HepG2 (cell line): ENCODE measurements around the gene PDE8B. TPM values are rescaled to one million over a fixed set of nuclear protein-coding genes. Genes with fewer than 3 reads are reported as not detected.

ENCODE experiments used
- FOXJ3 ChIP-seq: sonication (generic); formaldehyde crosslinking; IDR thresholded peaks from 2 replicates; pipeline ENCODE4 v1.4.0; 2020; ENCODE audit warnings: missing genetic modification reagents, mild to moderate bottlenecking, borderline replicate concordance
- GABPA ChIP-seq, 2 experiments: IDR thresholded peaks; 2 replicates each; pipeline ENCODE4 v1.6.1; 2011 to 2016; ENCODE audit warnings: low read depth in 2 of 2, low read length in 1 of 2, missing biosample characterization in 1 of 2, missing genetic modification characterization in 1 of 2
- GFI1 ChIP-seq: sonication (generic); formaldehyde crosslinking; IDR thresholded peaks from 2 replicates; pipeline ENCODE4 v1.5.0; 2020; ENCODE audit warnings: missing genetic modification reagents, mild to moderate bottlenecking, borderline replicate concordance
- MIER3 ChIP-seq: IDR thresholded peaks from 2 replicates; pipeline ENCODE4 v1.6.1; 2016; ENCODE audit warnings: missing compliant biosample characterization, borderline replicate concordance
- PAXIP1 ChIP-seq: sonication (generic); formaldehyde crosslinking; conservative IDR thresholded peaks from 2 replicates; pipeline ENCODE4 v1.4.0; 2020; ENCODE audit warnings: mild to moderate bottlenecking, missing genetic modification reagents, moderate library complexity
- PRPF4 ChIP-seq: fragments of 200-400 bp; formaldehyde crosslinking; IDR thresholded peaks from 2 replicates; pipeline ENCODE4 v1.6.1; 2016; ENCODE audit warnings: low read length, low read depth; ENCODE audit not compliant: poor library complexity, severe bottlenecking
- RBM39 ChIP-seq: fragments of 200-400 bp; formaldehyde crosslinking; IDR thresholded peaks from one replicate; pipeline ENCODE4 v1.6.1; 2018; ENCODE audit warnings: antibody characterized with exemption, mild to moderate bottlenecking, low read depth, low read length; ENCODE audit not compliant: poor library complexity, severe bottlenecking
- XBP1 ChIP-seq: sonication (generic); formaldehyde crosslinking; IDR thresholded peaks from 2 replicates; pipeline ENCODE4 v1.5.0; 2020; ENCODE audit warnings: missing genetic modification reagents
- ZBTB38 ChIP-seq: sonication (generic); formaldehyde crosslinking; IDR thresholded peaks from 2 replicates; pipeline ENCODE4 v1.5.1; 2020; ENCODE audit warnings: mild to moderate bottlenecking, missing genetic modification reagents
- ZBTB44 ChIP-seq: sonication (generic); formaldehyde crosslinking; IDR thresholded peaks from 2 replicates; pipeline ENCODE4 v1.4.0; 2020; ENCODE audit warnings: missing genetic modification reagents
- ZBTB49 ChIP-seq: sonication (generic); formaldehyde crosslinking; IDR thresholded peaks from 2 replicates; pipeline ENCODE4 v1.4.0; 2020; ENCODE audit warnings: missing genetic modification reagents, borderline replicate concordance
- ZNF33B ChIP-seq: sonication (generic); formaldehyde crosslinking; IDR thresholded peaks from 2 replicates; pipeline ENCODE4 v1.5.1; 2020; ENCODE audit warnings: mild to moderate bottlenecking, missing genetic modification reagents
- ZNF44 ChIP-seq: sonication (generic); formaldehyde crosslinking; IDR thresholded peaks from 2 replicates; pipeline ENCODE4 v1.5.1; 2020; ENCODE audit warnings: mild to moderate bottlenecking, missing genetic modification reagents
- ZNF598 ChIP-seq: sonication (generic); formaldehyde crosslinking; IDR thresholded peaks from 2 replicates; pipeline ENCODE4 v1.5.1; 2020; ENCODE audit warnings: mild to moderate bottlenecking, missing genetic modification reagents, borderline replicate concordance
- ZNF644 ChIP-seq: IDR thresholded peaks from 2 replicates; pipeline ENCODE4 v1.6.1; 2016; ENCODE audit warnings: low read depth
- ZNF878 ChIP-seq: sonication (generic); formaldehyde crosslinking; IDR thresholded peaks from 2 replicates; pipeline ENCODE4 v1.8.1; 2023; ENCODE audit warnings: mild to moderate bottlenecking, missing genetic modification reagents, moderate library complexity
- polyA plus RNA-seq, 8 experiments: library from polyadenylated mRNA; depleted of rRNA in 3 of 8; stranded (reverse) in 7 of 8; unstranded in 1 of 8; fragments of >200 nt; fragmentation: Illumina TruSeq in 4 of 8; extraction: Trizol in 4 of 8; gene quantifications; 2 replicates each; pipeline versions ENCODE4 v1.2.1 to v1.2.3, GENCODE V29; 2011 to 2016; ENCODE audit warnings: low read depth in 4 of 8, missing spikeins in 1 of 8, mixed read lengths in 1 of 8; ENCODE audit not compliant: insufficient read depth in 1 of 8
- total RNA-seq, 5 experiments: library from RNA; depleted of rRNA; stranded (reverse); fragments of >200 nt; fragmentation: Illumina TruSeq; extraction: Trizol; gene quantifications; 2 replicates each; pipeline ENCODE4 v1.2.3, GENCODE V29; 2016; ENCODE audit warnings: low read depth in 1 of 5
- TF ChIP-seq, protein P1 (sequence below): fragments of 450-650 bp; IDR thresholded peaks from 2 replicates; pipeline ENCODE4 v1.6.1; 2017
- TF ChIP-seq, protein P2 (sequence below): sonication (generic); formaldehyde crosslinking; IDR thresholded peaks from 2 replicates; pipeline ENCODE4 v1.8.1; 2023; ENCODE audit warnings: missing genetic modification reagents, inconsistent platforms, borderline replicate concordance

The PDE8B gene
- total and polyA plus RNA-seq, 2 of the 13 experiments (the other 11 are each of a cell fraction or from before 2014, with no cell fraction given) = 0.07 TPM; not detected in 1

DNA sequence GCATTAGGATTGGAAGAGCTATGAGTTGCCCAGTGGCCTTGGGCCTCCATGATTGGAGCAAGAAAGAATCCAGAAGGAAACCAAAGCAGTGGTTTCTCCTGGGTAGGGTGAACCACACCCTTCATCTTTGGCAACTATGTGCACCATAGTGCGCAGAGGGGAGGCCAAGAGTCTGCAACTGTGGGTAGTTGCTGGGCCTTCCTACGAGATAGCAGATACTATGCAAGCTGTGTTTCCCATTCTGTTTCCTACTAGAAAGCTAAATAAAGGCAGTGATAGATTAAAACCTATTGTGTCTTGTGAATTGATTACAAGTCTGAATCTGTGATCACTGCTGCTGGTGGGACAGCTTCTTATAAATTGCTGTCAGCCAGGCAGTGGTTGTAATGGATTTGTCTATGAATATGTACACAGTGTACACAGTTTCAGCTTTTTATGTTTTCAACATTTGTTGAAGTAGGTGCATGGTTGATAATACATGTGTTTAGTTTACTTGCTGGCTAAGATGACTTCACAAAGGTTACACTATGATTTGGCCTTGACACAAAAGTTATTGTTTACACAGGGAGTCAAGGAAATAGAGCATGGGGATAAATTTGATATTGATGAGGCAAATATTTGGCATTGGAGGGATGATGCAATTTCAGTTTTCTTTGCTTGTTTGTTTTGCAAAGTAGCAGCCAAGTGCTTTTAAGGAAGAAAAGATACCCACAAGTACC, 23.7 kb upstream of the PDE8B start (continued):
- TF ChIP-seq, protein P1, sequence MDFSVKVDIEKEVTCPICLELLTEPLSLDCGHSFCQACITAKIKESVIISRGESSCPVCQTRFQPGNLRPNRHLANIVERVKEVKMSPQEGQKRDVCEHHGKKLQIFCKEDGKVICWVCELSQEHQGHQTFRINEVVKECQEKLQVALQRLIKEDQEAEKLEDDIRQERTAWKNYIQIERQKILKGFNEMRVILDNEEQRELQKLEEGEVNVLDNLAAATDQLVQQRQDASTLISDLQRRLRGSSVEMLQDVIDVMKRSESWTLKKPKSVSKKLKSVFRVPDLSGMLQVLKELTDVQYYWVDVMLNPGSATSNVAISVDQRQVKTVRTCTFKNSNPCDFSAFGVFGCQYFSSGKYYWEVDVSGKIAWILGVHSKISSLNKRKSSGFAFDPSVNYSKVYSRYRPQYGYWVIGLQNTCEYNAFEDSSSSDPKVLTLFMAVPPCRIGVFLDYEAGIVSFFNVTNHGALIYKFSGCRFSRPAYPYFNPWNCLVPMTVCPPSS = no peak
- no peak for TF ChIP-seq PRPF4
- no peak for TF ChIP-seq RBM39
- TF ChIP-seq PAXIP1 = 0 out of 2 replicates have a peak, but pooled peaks have one; percentile 40
- no peak for TF ChIP-seq ZBTB44
- TF ChIP-seq ZBTB49 (CRISPR knock-in tag) = no peak
- no peak for TF ChIP-seq ZNF598
- no peak for TF ChIP-seq XBP1 (CRISPR knock-in tag)
- TF ChIP-seq ZBTB38 (CRISPR knock-in tag) = no peak
- TF ChIP-seq, protein P2, sequence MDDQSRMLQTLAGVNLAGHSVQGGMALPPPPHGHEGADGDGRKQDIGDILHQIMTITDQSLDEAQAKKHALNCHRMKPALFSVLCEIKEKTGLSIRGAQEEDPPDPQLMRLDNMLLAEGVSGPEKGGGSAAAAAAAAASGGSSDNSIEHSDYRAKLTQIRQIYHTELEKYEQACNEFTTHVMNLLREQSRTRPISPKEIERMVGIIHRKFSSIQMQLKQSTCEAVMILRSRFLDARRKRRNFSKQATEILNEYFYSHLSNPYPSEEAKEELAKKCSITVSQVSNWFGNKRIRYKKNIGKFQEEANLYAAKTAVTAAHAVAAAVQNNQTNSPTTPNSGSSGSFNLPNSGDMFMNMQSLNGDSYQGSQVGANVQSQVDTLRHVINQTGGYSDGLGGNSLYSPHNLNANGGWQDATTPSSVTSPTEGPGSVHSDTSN = no peak
- no peak for TF ChIP-seq ZNF44 (CRISPR knock-in tag)
- TF ChIP-seq ZNF644 (CRISPR knock-in tag) = no peak
- TF ChIP-seq MIER3 (CRISPR knock-in tag) = peak; percentile 32; the same call in 1 of the 2 replicates
- TF ChIP-seq GFI1 = peak; percentile 56; the same call in 1 of the 2 replicates
- TF ChIP-seq GABPA (IDR thresholded peaks at IDR 0.05; ENCODE audit: low read depth, low read length) = no peak
- TF ChIP-seq GABPA (CRISPR knock-in tag; IDR thresholded peaks at IDR 0.05; ENCODE audit: low read depth) = 0 out of 2 replicates have a peak, but pooled peaks have one; percentile 18
- TF ChIP-seq ZNF33B = no peak
- TF ChIP-seq FOXJ3 (CRISPR knock-in tag) = no peak; the same call in 1 of the 2 replicates
- TF ChIP-seq ZNF878 (CRISPR knock-in tag) = no peak
